GM23338 (cell line): Measurements from ENCODE around the gene QRICH2.

ENCODE experiments used
- CREB1 ChIP-seq: fragments of 250-450 bp; sonication (Bioruptor Pico); IDR thresholded peaks from 2 replicates; pipeline ENCODE4 v1.5.0; 2020; ENCODE audit warnings: low read depth, mild to moderate bottlenecking, moderate library complexity
- EZH2 ChIP-seq: fragments of 200-600 bp; sonication (generic); IDR thresholded peaks from one replicate; pipeline ENCODE4 v1.8.0; 2017; ENCODE audit warnings: antibody characterized with exemption, mild to moderate bottlenecking, low read depth; ENCODE audit not compliant: unreplicated experiment
- EZH2phosphoT487 ChIP-seq: fragments of 200-600 bp; sonication (generic); IDR thresholded peaks from one replicate; pipeline ENCODE4 v1.8.1; 2018; ENCODE audit warnings: antibody characterized with exemption; ENCODE audit not compliant: unreplicated experiment
- POLR2AphosphoS5 ChIP-seq: IDR thresholded peaks from 2 replicates; pipeline ENCODE4 v1.6.1; 2016; ENCODE audit warnings: antibody characterized with exemption, low read depth
- ZNF114 ChIP-seq: fragments of 250-450 bp; sonication (Bioruptor Pico); IDR thresholded peaks from 2 replicates; pipeline ENCODE4 v1.5.0; 2020; ENCODE audit warnings: mild to moderate bottlenecking, moderate library complexity
- TF ChIP-seq, protein P1 (sequence below): IDR thresholded peaks from 2 replicates; pipeline ENCODE4 v1.6.1; 2016; ENCODE audit warnings: antibody characterized with exemption
- TF ChIP-seq, protein P2 (sequence below), 2 experiments: fragments of 200-600 bp in 1 of 2; sonication (generic) in 1 of 2; conservative IDR thresholded peaks; 2 replicates each; pipeline versions ENCODE4 v1.5.1 to v1.6.1; 2016 to 2017; ENCODE audit warnings: antibody characterized with exemption in 2 of 2, low read depth in 2 of 2, mild to moderate bottlenecking in 2 of 2, moderate library complexity in 1 of 2
- TF ChIP-seq, protein P3 (sequence below): IDR thresholded peaks from one replicate; pipeline ENCODE4 v1.6.1; 2018; ENCODE audit warnings: antibody characterized with exemption; ENCODE audit not compliant: unreplicated experiment

DNA sequence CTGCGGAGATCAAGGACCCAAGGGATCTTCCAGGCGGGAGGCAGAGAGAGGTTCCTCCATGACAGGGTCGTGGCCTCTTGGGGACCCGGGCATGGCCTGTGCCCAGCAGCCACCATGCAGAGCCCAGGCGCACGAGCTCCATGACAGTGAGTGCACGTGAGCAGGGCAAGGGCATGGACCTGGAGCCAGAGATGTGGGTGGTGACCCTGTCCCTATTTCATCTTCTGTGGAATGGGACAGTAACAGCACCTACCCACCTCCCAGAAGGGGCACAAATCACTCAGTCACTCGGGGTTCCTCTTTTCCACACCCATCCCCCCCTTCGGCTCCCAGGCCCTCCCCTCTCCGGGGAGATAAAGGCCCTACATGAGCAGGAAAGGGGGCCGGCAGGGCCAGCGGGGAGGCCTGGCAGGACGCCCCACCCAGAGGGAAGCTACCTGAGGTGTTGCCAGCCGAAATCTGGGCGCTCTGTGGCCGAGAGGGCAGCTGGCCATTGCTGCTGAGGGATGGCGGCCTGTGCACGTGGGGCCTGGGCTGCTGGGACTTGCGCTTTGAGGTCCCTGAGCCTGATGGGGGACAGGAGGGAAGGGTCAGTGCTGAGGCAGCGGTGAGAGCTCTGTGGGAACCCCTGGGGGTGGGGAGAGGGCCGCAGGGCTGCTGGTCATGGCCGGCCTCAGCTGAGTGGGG is 32.6 kb downstream of the QRICH2 start:
- TF ChIP-seq, protein P1, sequence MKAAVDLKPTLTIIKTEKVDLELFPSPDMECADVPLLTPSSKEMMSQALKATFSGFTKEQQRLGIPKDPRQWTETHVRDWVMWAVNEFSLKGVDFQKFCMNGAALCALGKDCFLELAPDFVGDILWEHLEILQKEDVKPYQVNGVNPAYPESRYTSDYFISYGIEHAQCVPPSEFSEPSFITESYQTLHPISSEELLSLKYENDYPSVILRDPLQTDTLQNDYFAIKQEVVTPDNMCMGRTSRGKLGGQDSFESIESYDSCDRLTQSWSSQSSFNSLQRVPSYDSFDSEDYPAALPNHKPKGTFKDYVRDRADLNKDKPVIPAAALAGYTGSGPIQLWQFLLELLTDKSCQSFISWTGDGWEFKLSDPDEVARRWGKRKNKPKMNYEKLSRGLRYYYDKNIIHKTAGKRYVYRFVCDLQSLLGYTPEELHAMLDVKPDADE, result no peak
- TF ChIP-seq, protein P2, sequence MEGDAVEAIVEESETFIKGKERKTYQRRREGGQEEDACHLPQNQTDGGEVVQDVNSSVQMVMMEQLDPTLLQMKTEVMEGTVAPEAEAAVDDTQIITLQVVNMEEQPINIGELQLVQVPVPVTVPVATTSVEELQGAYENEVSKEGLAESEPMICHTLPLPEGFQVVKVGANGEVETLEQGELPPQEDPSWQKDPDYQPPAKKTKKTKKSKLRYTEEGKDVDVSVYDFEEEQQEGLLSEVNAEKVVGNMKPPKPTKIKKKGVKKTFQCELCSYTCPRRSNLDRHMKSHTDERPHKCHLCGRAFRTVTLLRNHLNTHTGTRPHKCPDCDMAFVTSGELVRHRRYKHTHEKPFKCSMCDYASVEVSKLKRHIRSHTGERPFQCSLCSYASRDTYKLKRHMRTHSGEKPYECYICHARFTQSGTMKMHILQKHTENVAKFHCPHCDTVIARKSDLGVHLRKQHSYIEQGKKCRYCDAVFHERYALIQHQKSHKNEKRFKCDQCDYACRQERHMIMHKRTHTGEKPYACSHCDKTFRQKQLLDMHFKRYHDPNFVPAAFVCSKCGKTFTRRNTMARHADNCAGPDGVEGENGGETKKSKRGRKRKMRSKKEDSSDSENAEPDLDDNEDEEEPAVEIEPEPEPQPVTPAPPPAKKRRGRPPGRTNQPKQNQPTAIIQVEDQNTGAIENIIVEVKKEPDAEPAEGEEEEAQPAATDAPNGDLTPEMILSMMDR (conservative IDR thresholded peaks at IDR 0.05; ENCODE audit: low read depth in 2 of 2), result no peak
- no peak for TF ChIP-seq EZH2phosphoT487
- no peak for TF ChIP-seq EZH2
- no peak for TF ChIP-seq CREB1 (CRISPR knock-in tag)
- TF ChIP-seq, protein P3, sequence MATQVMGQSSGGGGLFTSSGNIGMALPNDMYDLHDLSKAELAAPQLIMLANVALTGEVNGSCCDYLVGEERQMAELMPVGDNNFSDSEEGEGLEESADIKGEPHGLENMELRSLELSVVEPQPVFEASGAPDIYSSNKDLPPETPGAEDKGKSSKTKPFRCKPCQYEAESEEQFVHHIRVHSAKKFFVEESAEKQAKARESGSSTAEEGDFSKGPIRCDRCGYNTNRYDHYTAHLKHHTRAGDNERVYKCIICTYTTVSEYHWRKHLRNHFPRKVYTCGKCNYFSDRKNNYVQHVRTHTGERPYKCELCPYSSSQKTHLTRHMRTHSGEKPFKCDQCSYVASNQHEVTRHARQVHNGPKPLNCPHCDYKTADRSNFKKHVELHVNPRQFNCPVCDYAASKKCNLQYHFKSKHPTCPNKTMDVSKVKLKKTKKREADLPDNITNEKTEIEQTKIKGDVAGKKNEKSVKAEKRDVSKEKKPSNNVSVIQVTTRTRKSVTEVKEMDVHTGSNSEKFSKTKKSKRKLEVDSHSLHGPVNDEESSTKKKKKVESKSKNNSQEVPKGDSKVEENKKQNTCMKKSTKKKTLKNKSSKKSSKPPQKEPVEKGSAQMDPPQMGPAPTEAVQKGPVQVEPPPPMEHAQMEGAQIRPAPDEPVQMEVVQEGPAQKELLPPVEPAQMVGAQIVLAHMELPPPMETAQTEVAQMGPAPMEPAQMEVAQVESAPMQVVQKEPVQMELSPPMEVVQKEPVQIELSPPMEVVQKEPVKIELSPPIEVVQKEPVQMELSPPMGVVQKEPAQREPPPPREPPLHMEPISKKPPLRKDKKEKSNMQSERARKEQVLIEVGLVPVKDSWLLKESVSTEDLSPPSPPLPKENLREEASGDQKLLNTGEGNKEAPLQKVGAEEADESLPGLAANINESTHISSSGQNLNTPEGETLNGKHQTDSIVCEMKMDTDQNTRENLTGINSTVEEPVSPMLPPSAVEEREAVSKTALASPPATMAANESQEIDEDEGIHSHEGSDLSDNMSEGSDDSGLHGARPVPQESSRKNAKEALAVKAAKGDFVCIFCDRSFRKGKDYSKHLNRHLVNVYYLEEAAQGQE, result no peak
- TF ChIP-seq ZNF114, result no peak
- TF ChIP-seq POLR2AphosphoS5, result no peak
